HepG2 (cell line): ENCODE data around the gene OVAAL. TPM values are rescaled to one million over a fixed set of nuclear protein-coding genes. Genes with fewer than 3 reads are reported as not detected.

Experiments
- DZIP1 ChIP-seq: sonication (generic); formaldehyde crosslinking; IDR thresholded peaks from 2 replicates; pipeline ENCODE4 v1.5.0; 2020; ENCODE audit warnings: mild to moderate bottlenecking, missing genetic modification reagents
- FIP1L1 ChIP-seq: fragments of 200-400 bp; formaldehyde crosslinking; IDR thresholded peaks from 2 replicates; pipeline ENCODE4 v1.6.1; 2018; ENCODE audit warnings: low read depth, mild to moderate bottlenecking, low read length, moderate library complexity, borderline replicate concordance; ENCODE audit not compliant: insufficient read depth
- HMG20A ChIP-seq: IDR thresholded peaks from 2 replicates; pipeline ENCODE4 v1.6.1; 2016; ENCODE audit warnings: borderline replicate concordance
- HNRNPUL1 ChIP-seq: fragments of 200-400 bp; formaldehyde crosslinking; IDR thresholded peaks from 2 replicates; pipeline ENCODE4 v1.6.1; 2017; ENCODE audit warnings: low read depth, mild to moderate bottlenecking, low read length, moderate library complexity
- ZC3H13 ChIP-seq: sonication (generic); formaldehyde crosslinking; IDR thresholded peaks from 2 replicates; pipeline ENCODE4 v1.8.1; 2023; ENCODE audit warnings: mild to moderate bottlenecking, missing genetic modification reagents, moderate library complexity
- ZNF337 ChIP-seq: sonication (generic); formaldehyde crosslinking; IDR thresholded peaks from 2 replicates; pipeline ENCODE4 v1.5.1; 2020; ENCODE audit warnings: missing genetic modification reagents, low read depth, mild to moderate bottlenecking, borderline replicate concordance
- ZNF816 ChIP-seq: sonication (generic); formaldehyde crosslinking; IDR thresholded peaks from 2 replicates; pipeline ENCODE4 v1.8.0; 2022; ENCODE audit warnings: missing genetic modification reagents, mild to moderate bottlenecking, borderline replicate concordance
- polyA plus RNA-seq, 8 experiments: library from polyadenylated mRNA; depleted of rRNA in 3 of 8; stranded (reverse) in 7 of 8; unstranded in 1 of 8; fragments of >200 nt; fragmentation: Illumina TruSeq in 4 of 8; extraction: Trizol in 4 of 8; gene quantifications; 2 replicates each; pipeline versions ENCODE4 v1.2.1 to v1.2.3, GENCODE V29; 2011 to 2016; ENCODE audit warnings: low read depth in 4 of 8, missing spikeins in 1 of 8, mixed read lengths in 1 of 8; ENCODE audit not compliant: insufficient read depth in 1 of 8
- total RNA-seq, 5 experiments: library from RNA; depleted of rRNA; stranded (reverse); fragments of >200 nt; fragmentation: Illumina TruSeq; extraction: Trizol; gene quantifications; 2 replicates each; pipeline ENCODE4 v1.2.3, GENCODE V29; 2016; ENCODE audit warnings: low read depth in 1 of 5
- TF ChIP-seq, protein P1 (sequence below): sonication (generic); formaldehyde crosslinking; IDR thresholded peaks from 2 replicates; pipeline ENCODE4 v1.5.1; 2020; ENCODE audit warnings: missing genetic modification reagents, mild to moderate bottlenecking, borderline replicate concordance
- TF ChIP-seq, protein P2 (sequence below): sonication (generic); formaldehyde crosslinking; IDR thresholded peaks from 2 replicates; pipeline ENCODE4 v1.9.0; 2021; ENCODE audit warnings: mild to moderate bottlenecking, missing genetic modification reagents

Gene OVAAL
- total and polyA plus RNA-seq, 2 of the 13 experiments (the other 11 are each of a cell fraction or from before 2014, with no cell fraction given) = 0.04 TPM; not detected in 1

DNA sequence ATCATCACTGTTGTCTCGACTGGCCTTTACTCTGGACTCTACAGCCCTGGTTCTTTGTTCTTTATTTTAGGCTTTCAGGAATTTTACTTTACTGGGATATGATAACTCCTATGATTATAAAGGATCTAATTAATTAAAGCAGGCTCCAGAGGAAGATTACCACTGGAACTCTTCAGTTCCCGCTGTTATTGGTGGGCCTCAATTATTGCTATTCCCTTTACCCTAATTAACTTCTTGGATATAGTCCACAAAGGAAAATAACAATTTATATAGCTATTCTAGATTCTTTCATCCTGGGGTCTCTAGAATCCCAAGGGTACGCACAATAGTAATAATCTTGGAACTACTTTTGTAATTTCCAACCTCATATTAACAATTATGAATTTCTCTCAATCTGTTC is 8.5 kb upstream of the OVAAL start (continued):
- TF ChIP-seq, protein P1, sequence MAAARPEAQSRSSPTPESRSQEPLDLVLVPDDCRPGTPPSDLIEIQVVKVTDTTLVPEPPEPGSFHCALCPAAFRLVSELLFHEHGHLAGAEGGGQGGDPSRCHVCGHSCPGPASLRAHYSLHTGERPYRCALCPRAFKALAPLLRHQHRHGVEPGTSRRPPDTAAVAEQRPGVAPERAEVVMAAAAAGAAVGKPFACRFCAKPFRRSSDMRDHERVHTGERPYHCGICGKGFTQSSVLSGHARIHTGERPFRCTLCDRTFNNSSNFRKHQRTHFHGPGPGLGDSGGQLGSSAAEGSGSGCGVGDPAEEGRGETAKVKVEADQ (CRISPR knock-in tag) = no peak
- TF ChIP-seq ZNF337 (CRISPR knock-in tag) (no peak), ZNF816 (no peak), FIP1L1 (no peak), HMG20A (CRISPR knock-in tag) (no peak), DZIP1 (no peak), HNRNPUL1 (no peak), ZC3H13 (CRISPR knock-in tag) (no peak)
- TF ChIP-seq, protein P2, sequence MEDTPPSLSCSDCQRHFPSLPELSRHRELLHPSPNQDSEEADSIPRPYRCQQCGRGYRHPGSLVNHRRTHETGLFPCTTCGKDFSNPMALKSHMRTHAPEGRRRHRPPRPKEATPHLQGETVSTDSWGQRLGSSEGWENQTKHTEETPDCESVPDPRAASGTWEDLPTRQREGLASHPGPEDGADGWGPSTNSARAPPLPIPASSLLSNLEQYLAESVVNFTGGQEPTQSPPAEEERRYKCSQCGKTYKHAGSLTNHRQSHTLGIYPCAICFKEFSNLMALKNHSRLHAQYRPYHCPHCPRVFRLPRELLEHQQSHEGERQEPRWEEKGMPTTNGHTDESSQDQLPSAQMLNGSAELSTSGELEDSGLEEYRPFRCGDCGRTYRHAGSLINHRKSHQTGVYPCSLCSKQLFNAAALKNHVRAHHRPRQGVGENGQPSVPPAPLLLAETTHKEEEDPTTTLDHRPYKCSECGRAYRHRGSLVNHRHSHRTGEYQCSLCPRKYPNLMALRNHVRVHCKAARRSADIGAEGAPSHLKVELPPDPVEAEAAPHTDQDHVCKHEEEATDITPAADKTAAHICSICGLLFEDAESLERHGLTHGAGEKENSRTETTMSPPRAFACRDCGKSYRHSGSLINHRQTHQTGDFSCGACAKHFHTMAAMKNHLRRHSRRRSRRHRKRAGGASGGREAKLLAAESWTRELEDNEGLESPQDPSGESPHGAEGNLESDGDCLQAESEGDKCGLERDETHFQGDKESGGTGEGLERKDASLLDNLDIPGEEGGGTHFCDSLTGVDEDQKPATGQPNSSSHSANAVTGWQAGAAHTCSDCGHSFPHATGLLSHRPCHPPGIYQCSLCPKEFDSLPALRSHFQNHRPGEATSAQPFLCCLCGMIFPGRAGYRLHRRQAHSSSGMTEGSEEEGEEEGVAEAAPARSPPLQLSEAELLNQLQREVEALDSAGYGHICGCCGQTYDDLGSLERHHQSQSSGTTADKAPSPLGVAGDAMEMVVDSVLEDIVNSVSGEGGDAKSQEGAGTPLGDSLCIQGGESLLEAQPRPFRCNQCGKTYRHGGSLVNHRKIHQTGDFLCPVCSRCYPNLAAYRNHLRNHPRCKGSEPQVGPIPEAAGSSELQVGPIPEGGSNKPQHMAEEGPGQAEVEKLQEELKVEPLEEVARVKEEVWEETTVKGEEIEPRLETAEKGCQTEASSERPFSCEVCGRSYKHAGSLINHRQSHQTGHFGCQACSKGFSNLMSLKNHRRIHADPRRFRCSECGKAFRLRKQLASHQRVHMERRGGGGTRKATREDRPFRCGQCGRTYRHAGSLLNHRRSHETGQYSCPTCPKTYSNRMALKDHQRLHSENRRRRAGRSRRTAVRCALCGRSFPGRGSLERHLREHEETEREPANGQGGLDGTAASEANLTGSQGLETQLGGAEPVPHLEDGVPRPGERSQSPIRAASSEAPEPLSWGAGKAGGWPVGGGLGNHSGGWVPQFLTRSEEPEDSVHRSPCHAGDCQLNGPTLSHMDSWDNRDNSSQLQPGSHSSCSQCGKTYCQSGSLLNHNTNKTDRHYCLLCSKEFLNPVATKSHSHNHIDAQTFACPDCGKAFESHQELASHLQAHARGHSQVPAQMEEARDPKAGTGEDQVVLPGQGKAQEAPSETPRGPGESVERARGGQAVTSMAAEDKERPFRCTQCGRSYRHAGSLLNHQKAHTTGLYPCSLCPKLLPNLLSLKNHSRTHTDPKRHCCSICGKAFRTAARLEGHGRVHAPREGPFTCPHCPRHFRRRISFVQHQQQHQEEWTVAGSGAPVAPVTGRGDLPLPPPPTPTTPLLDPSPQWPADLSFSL (CRISPR knock-in tag) = no peak
